KBM-7 (cell line): Measurements from ENCODE around the gene MICU2.

Experiments used
- DNase-seq: peaks from one replicate; pipeline ENCODE4 v3.0.0-alpha.2; 2015
- in situ Hi-C: fragments of 300-500 bp; cut with MboI; formaldehyde crosslinking; loops from 2 replicates; pipeline ENCODE4 v1.14.3; 2020; ENCODE audit warnings: low sequenced_read_pairs, low pct_unique_long_range_greater_than_20kb, mixed read lengths

Gene MICU2

DNA sequence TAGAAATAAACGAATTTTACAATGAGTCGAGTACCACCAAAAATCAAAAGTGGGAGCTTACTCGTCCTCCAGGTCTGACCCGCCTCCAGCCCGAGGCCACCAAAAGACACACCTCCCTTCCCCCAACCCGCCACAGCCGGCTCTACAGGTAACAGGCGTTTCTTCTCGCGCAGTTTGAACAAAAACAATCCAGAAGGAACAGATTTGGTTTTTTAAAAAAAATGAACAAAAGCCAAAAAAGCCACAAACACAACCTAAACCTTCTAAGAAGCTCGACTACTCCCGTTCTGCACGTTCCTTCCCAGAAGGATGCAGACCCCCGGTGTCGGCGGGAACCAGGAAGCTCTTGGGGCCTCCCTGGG, 145.5 kb downstream of the MICU2 start:
- in situ Hi-C loops = no loop called here
- peak; percentile 48 for DNase-seq

DNA sequence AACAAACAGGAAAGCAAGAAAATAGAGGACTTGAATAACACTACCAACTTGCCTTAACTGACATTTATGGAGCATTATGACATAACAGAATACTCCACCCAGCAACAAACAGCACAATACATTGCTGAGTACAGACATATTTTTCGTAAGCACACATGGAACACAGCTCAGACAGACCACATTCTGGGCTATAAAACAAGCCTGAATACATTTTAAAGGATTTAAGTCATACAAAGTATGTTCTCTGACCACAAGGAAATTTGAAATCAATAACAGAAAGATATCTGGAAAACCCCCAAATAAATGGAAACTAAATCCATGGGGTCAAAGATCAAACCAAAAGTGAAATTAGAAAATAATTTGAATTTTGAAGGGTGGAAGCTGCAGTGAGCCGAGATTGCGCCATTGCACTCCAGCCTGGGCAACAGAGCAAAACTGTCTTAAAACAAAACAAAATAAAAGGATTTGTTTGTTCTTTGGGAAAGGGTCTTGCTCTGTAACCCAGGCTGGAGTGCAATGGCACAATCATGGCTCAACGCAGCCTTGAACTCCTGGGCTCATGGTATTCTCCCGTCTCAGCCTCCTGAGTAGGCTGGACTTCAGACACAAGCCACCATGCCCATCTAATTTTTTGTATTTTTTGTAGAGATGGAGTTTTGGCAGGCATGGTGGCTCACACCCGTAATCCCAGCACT, 150.4 kb downstream of the MICU2 start:
- in situ Hi-C loops = no loop called here
- no peak for DNase-seq

DNA sequence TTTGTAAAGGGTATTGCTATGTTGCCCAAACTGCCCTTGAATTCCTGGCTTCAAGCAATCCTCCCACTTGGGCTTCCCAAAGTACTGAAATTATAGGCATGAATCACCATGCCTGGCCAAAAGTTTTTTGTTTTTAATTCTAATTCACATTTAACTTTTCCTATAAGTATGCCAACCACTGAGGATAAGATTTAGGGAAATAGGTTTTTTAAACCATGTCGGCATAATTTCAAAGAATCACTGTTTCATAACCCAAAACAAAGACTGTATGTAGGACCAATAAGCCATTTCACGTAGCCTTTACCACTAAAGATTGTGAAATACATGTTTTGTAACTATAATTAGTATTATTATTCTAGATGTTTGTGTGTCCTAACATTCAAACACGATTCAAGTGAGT, 153.0 kb downstream of the MICU2 start:
- in situ Hi-C loops = no loop called here
- DNase-seq = no peak

DNA sequence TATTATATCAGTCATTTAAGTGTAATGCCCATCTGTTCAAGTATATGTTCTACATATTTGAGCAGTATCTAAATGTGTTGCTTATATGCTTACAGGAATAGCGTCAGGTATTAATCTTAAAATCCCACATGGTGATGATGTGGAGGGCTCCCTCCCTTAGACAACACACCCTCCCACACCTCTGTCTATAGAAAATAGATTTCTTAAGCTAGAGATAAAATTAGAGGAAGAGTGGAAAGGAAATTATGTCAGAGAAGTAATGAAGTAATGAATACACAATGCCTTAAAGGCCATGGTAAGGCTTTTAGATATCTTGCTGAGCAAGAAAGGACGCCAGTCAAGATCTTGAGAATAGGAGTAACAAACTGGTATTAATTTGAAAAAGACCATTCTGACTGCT, 157.3 kb downstream of the MICU2 start:
- in situ Hi-C loops = no loop called here

DNA sequence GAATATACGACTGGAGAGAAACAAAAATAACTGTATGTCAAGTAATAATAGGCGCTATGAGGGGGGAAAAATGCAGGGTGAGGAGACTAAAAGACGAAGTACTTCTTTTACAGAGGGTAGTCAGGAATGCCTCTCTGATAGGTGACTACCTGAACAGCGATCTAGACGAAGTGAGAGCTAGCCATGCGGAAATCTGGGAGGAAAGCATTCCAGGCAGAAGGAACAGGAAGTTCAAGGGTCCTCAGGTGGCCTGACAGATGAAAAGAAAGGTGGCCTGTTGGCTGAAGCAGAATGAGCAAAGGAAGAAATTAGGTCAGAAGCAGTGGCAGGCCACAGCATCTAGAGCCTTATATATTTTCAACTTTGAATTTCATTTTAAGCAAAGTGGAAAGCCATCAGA, 158.2 kb downstream of the MICU2 start:
- in situ Hi-C loops = no loop called here
- DNase-seq = no peak

More for the DNA sequence above, 157.3 kb downstream of the MICU2 start:
- DNase-seq = no peak

DNA sequence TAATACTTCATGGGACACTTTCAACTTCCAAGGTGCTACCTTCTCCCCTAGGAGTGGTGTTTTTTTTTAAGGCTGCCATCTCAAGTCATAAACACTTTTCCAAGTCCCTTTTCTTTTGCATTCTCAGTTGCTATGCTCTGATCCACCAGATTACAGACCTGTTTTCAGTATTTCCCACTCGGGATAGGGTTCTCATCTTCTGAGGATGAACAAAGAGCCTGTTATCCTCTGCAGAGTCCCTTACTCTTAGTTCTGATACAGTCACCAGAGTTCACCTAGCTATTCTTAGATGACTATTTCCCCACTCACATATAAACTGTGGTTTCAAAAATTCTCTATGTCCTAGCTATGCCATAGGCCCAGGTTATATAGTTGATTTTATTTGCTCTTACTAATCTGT, 160.8 kb downstream of the MICU2 start:
- in situ Hi-C loops = no loop called here
- DNase-seq = no peak
